ENCODE data around the gene EGR4. TPM values are rescaled to one million over a fixed set of nuclear protein-coding genes. Genes with fewer than 3 reads are reported as not detected.

Gene EGR4
- total and polyA plus RNA-seq, 2 of the 4 experiments (the other 2 are of a cell fraction): not detected

DNA sequence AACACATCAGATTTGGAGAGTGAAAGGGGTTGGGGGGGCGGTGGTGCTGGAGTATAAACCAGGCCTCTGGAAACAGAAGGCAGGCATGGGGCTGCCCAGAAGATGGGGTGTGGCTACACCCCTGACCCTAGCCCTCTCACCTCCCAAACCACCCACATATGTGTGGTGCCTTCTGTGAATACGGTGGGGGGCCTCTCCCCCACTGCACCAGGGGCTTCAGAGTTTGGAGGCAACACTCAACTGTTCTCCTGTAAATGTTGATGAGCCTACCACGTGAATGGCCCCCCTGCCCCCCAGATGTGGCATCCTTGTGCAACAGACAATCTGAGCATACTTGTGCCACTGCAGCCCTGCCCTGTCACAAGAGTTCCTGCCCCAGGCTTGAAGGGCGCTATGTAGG, 28.6 kb downstream of the EGR4 start:
- no peak overlapping the region for H2AK9ac ChIP-seq (replicated peaks; ENCODE audit: low read depth, low read length, poor library complexity)
- H3K4ac ChIP-seq (ENCODE audit: low read depth, low read length): no peak overlapping the region
- CTCF ChIA-PET: no interaction called here
- DNase-seq (no peak), ATAC-seq (ENCODE audit: low read depth) (no peak)
- in situ Hi-C loops (cut with MboI; ENCODE audit: low sequenced_read_pairs): no loop called here
- H3K4me1 ChIP-seq (ENCODE audit: control insufficient read depth, insufficient read depth, low read length): no peaks in the 10 kb centered on the region
- H3K4me2 ChIP-seq (ENCODE audit: low read depth, low read length): no peak overlapping the region
- no peaks in the 10 kb centered on the region for H3K79me1 ChIP-seq (ENCODE audit: low read depth in 1 of 2, low read length in 2 of 2)
- no peak overlapping the region for H3K27ac ChIP-seq (ENCODE audit: insufficient read depth, low read length)
- H3K9me3 ChIP-seq (ENCODE audit: control insufficient read depth, insufficient read depth, low read length): no peaks in the 10 kb centered on the region
- no peak overlapping the region for H2BK5ac ChIP-seq (ENCODE audit: low read depth, low read length, poor library complexity, severe bottlenecking)
- H3K9me1 ChIP-seq (ENCODE audit: insufficient read depth, low read length): peaks cover 6% of the 10 kb centered on the region; the same call in 1 of the 2 replicates
- no peak overlapping the region for H4K5ac ChIP-seq (ENCODE audit: low read depth, low read length)
- POLR2A ChIA-PET (ENCODE audit: unreplicated experiment): no interaction called here
- no peak overlapping the region for H2BK120ac ChIP-seq (ENCODE audit: low read depth, low read length)
- H3K56ac ChIP-seq (ENCODE audit: extremely low read depth, insufficient read depth, low read length): no peak overlapping the region
- H2BK15ac ChIP-seq (ENCODE audit: low read depth, low read length): no peak overlapping the region
- no peak overlapping the region for H2AK5ac ChIP-seq (ENCODE audit: low read depth, low read length)
- H4K20me1 ChIP-seq (ENCODE audit: insufficient read depth, low read length): peaks cover 10% of the 10 kb centered on the region; the same call in 1 of the 2 replicates
- no peak for TF ChIP-seq BHLHE40 (IDR thresholded peaks at IDR 0.05; ENCODE audit: low read depth, low read length)
- TF ChIP-seq RCOR1 (IDR thresholded peaks at IDR 0.05; ENCODE audit: insufficient replicate concordance, low read length): no peak
- TF ChIP-seq POLR2A (IDR thresholded peaks at IDR 0.05; ENCODE audit: low read depth, low read length): no peak
- TF ChIP-seq NFE2L2 (IDR thresholded peaks at IDR 0.05; ENCODE audit: low read depth, low read length): no peak
- TF ChIP-seq, protein P1, sequence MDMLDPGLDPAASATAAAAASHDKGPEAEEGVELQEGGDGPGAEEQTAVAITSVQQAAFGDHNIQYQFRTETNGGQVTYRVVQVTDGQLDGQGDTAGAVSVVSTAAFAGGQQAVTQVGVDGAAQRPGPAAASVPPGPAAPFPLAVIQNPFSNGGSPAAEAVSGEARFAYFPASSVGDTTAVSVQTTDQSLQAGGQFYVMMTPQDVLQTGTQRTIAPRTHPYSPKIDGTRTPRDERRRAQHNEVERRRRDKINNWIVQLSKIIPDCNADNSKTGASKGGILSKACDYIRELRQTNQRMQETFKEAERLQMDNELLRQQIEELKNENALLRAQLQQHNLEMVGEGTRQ (IDR thresholded peaks at IDR 0.05; ENCODE audit: low read depth, low read length): no peak
- TF ChIP-seq RAD21 (IDR thresholded peaks at IDR 0.05; ENCODE audit: low read length): no peak
- TF ChIP-seq, protein P2, sequence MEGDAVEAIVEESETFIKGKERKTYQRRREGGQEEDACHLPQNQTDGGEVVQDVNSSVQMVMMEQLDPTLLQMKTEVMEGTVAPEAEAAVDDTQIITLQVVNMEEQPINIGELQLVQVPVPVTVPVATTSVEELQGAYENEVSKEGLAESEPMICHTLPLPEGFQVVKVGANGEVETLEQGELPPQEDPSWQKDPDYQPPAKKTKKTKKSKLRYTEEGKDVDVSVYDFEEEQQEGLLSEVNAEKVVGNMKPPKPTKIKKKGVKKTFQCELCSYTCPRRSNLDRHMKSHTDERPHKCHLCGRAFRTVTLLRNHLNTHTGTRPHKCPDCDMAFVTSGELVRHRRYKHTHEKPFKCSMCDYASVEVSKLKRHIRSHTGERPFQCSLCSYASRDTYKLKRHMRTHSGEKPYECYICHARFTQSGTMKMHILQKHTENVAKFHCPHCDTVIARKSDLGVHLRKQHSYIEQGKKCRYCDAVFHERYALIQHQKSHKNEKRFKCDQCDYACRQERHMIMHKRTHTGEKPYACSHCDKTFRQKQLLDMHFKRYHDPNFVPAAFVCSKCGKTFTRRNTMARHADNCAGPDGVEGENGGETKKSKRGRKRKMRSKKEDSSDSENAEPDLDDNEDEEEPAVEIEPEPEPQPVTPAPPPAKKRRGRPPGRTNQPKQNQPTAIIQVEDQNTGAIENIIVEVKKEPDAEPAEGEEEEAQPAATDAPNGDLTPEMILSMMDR (conservative IDR thresholded peaks at IDR 0.05; ENCODE audit: low read depth, low read length): no peak
- no peak for TF ChIP-seq RFX5 (IDR thresholded peaks at IDR 0.05; ENCODE audit: low read depth, low read length)
- no peak for TF ChIP-seq CHD1 (IDR thresholded peaks at IDR 0.05; ENCODE audit: low read depth, low read length)
- TF ChIP-seq, protein P3, sequence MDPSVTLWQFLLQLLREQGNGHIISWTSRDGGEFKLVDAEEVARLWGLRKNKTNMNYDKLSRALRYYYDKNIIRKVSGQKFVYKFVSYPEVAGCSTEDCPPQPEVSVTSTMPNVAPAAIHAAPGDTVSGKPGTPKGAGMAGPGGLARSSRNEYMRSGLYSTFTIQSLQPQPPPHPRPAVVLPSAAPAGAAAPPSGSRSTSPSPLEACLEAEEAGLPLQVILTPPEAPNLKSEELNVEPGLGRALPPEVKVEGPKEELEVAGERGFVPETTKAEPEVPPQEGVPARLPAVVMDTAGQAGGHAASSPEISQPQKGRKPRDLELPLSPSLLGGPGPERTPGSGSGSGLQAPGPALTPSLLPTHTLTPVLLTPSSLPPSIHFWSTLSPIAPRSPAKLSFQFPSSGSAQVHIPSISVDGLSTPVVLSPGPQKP (IDR thresholded peaks at IDR 0.05; ENCODE audit: borderline replicate concordance, low read depth, low read length): no peak
- TF ChIP-seq MAZ (IDR thresholded peaks at IDR 0.05; ENCODE audit: borderline replicate concordance, low read depth, low read length): no peak
- no peak for TF ChIP-seq MAFK (IDR thresholded peaks at IDR 0.05; ENCODE audit: low read depth, low read length)
- H3K14ac ChIP-seq (replicated peaks; ENCODE audit: low read depth, low read length): no peak overlapping the region
- H3K18ac ChIP-seq (ENCODE audit: low read depth, low read length): no peak overlapping the region
- no peak overlapping the region for H4K8ac ChIP-seq (ENCODE audit: low read depth in 2 of 2, low read length in 2 of 2)
- H3K36me3 ChIP-seq (ENCODE audit: control insufficient read depth, insufficient read depth, low read length): peaks cover 3% of the 10 kb centered on the region
- no peak overlapping the region for H4K91ac ChIP-seq (ENCODE audit: insufficient read depth, low read depth, low read length)
- H3K27me3 ChIP-seq (ENCODE audit: control insufficient read depth, insufficient read depth, low read length): peaks cover 15% of the 10 kb centered on the region; the same call in 1 of the 2 replicates
- H3K23ac ChIP-seq (ENCODE audit: low read depth, low read length): no peak overlapping the region
- no peak overlapping the region for H3K4me3 ChIP-seq (ENCODE audit: insufficient read depth, low read depth, low read length)
- 67% methylated on average over 1 of the region's 4 CpGs; no CpG with 5 or more reads in 1 of the 2 experiments for WGBS, 2 experiments (ENCODE audit: extremely low coverage in 2 of 2, insufficient read length in 1 of 2)
- dilution Hi-C loops (cut with HindIII; ENCODE audit: low sequenced_read_pairs, unreplicated experiment): no loop called here
- BruUV-seq (replicated peaks): no TSS peak
- intact Hi-C loops (cut with micrococcal nuclease): loop anchor here (5.0 kb wide), 1 partner anchor 102 kb away; no protein-coding TSS in a partner anchor
- H2BK20ac ChIP-seq (ENCODE audit: low read depth, low read length): no peak overlapping the region
- no peak overlapping the region for H2AFZ ChIP-seq (replicated peaks; ENCODE audit: low read length, poor library complexity)
- H3K9ac ChIP-seq (ENCODE audit: low read depth, low read length): no peak overlapping the region

Measured in IMR-90 (cell line).